Measurements from ENCODE around the gene SEC61A2.

GRCh38 chr10:12193193-12193592, 63.7 kb downstream of the SEC61A2 start:
- no peak for TF ChIP-seq NR2C2 (IDR thresholded peaks at IDR 0.05; ENCODE audit: borderline replicate concordance, control insufficient read depth, insufficient read length, low read depth)
- no peak for TF ChIP-seq PBX3 (IDR thresholded peaks at IDR 0.05; ENCODE audit: insufficient replicate concordance, low read depth, low read length)
- TF ChIP-seq POLR2AphosphoS5 (IDR thresholded peaks at IDR 0.05; ENCODE audit: low read length), result no peak
- TF ChIP-seq CTCF (IDR thresholded peaks at IDR 0.05 in 2 of 3, conservative IDR thresholded peaks at IDR 0.05 in 1 of 3; ENCODE audit: control insufficient read depth in 2 of 3, extremely low read depth in 1 of 3, insufficient read depth in 1 of 3, low read depth in 3 of 3, low read length in 3 of 3), result no peak
- no peak for TF ChIP-seq SMC3 (IDR thresholded peaks at IDR 0.05; ENCODE audit: borderline replicate concordance, low read length)
- TF ChIP-seq SREBF1 (IDR thresholded peaks at IDR 0.05; ENCODE audit: low read length), result no peak
- TF ChIP-seq ATF7 (IDR thresholded peaks at IDR 0.05; ENCODE audit: low read depth), result no peak
